Adipocyte (in vitro differentiated cells): Measurements from ENCODE around the gene RTL5.

Experiments
- DNase-seq: peaks from one replicate; pipeline ENCODE4 v3.0.0-alpha.2; 2015; ENCODE audit warnings: low read depth
- H3K27me3 ChIP-seq: replicated peaks from 2 replicates; pipeline ENCODE4 v1.7.0; 2013; ENCODE audit warnings: mild to moderate bottlenecking, low read length, moderate library complexity; ENCODE audit not compliant: control insufficient read depth, insufficient read depth
- H3K36me3 ChIP-seq: 2 replicates; pipeline ENCODE4 v1.7.0; 2013; ENCODE audit warnings: low read length, mild to moderate bottlenecking, moderate library complexity; ENCODE audit not compliant: control insufficient read depth, insufficient read depth, severe bottlenecking
- H3K4me1 ChIP-seq: 2 replicates; pipeline ENCODE4 v1.7.0; 2013; ENCODE audit warnings: mild to moderate bottlenecking, low read length, moderate library complexity; ENCODE audit not compliant: control insufficient read depth, insufficient read depth
- H3K4me3 ChIP-seq: 2 replicates; pipeline ENCODE4 v1.7.0; 2013; ENCODE audit warnings: mild to moderate bottlenecking, low read length, moderate library complexity
- H3K9ac ChIP-seq: 2 replicates; pipeline ENCODE4 v1.7.0; 2013; ENCODE audit warnings: mild to moderate bottlenecking, low read length, moderate library complexity
- H3K9me3 ChIP-seq: 2 replicates; pipeline ENCODE4 v1.7.0; 2013; ENCODE audit warnings: mild to moderate bottlenecking, low read length, moderate library complexity; ENCODE audit not compliant: control insufficient read depth

The RTL5 gene

GRCh38 chrX:72120837-72121236, 10.9 kb downstream of the RTL5 start:
- no peak for DNase-seq
- Histone ChIP-seq H3K4me3 (no peak overlapping the region), H3K27me3 (peaks cover 15% of the 10 kb centered on the region), H3K9me3 (no peaks in the 10 kb centered on the region), H3K4me1 (peaks cover 30% of the 10 kb centered on the region), H3K36me3 (no peaks in the 10 kb centered on the region), H3K9ac (no peak overlapping the region)

- Histone ChIP-seq H3K9me3 (no peaks in the 10 kb centered on the region), H3K4me1 (peaks cover 20% of the 10 kb centered on the region), H3K27me3 (peaks cover 10% of the 10 kb centered on the region), H3K36me3 (no peaks in the 10 kb centered on the region), H3K4me3 (no peak overlapping the region), H3K9ac (no peak overlapping the region)
- no peak for DNase-seq
Measured at GRCh38 chrX:72117636-72118210, 14.0 kb downstream of the RTL5 start.

- Histone ChIP-seq H3K27me3 (peaks cover 19% of the 10 kb centered on the region), H3K36me3 (no peaks in the 10 kb centered on the region), H3K4me3 (no peak overlapping the region), H3K9ac (no peak overlapping the region), H3K4me1 (peaks cover 7% of the 10 kb centered on the region), H3K9me3 (no peaks in the 10 kb centered on the region)
- DNase-seq: no peak
Measured at GRCh38 chrX:72115380-72115779, 16.3 kb downstream of the RTL5 start.

GRCh38 chrX:72114807-72115206, 16.9 kb downstream of the RTL5 start:
- Histone ChIP-seq H3K36me3 (no peaks in the 10 kb centered on the region), H3K27me3 (peaks cover 21% of the 10 kb centered on the region), H3K9ac (no peak overlapping the region), H3K4me3 (no peak overlapping the region), H3K9me3 (no peaks in the 10 kb centered on the region), H3K4me1 (peaks cover 7% of the 10 kb centered on the region)
- no peak for DNase-seq

GRCh38 chrX:72114306-72114705, 17.4 kb downstream of the RTL5 start:
- Histone ChIP-seq H3K27me3 (peaks cover 21% of the 10 kb centered on the region), H3K4me1 (peaks cover 7% of the 10 kb centered on the region), H3K9me3 (no peaks in the 10 kb centered on the region), H3K4me3 (no peak overlapping the region), H3K9ac (no peak overlapping the region), H3K36me3 (no peaks in the 10 kb centered on the region)
- DNase-seq: no peak

GRCh38 chrX:72113461-72113860, 18.3 kb downstream of the RTL5 start:
- no peaks in the 10 kb centered on the region for H3K36me3 ChIP-seq
- peaks cover 2% of the 10 kb centered on the region for H3K9me3 ChIP-seq
- H3K4me3 ChIP-seq: no peak overlapping the region
- H3K9ac ChIP-seq: no peak overlapping the region
- H3K27me3 ChIP-seq: peaks cover 21% of the 10 kb centered on the region
- H3K4me1 ChIP-seq: peaks cover 7% of the 10 kb centered on the region
- DNase-seq: no peak

- no peak overlapping the region for H3K9ac ChIP-seq
- H3K4me3 ChIP-seq: no peak overlapping the region
- H3K9me3 ChIP-seq: peaks cover 2% of the 10 kb centered on the region
- H3K36me3 ChIP-seq: no peaks in the 10 kb centered on the region
- H3K27me3 ChIP-seq: peaks cover 18% of the 10 kb centered on the region
- DNase-seq: no peak
- H3K4me1 ChIP-seq: peaks cover 7% of the 10 kb centered on the region
Measured at GRCh38 chrX:72110876-72111708, 20.6 kb downstream of the RTL5 start.

- Histone ChIP-seq H3K9ac (no peak overlapping the region), H3K9me3 (peaks cover 2% of the 10 kb centered on the region), H3K36me3 (no peaks in the 10 kb centered on the region), H3K4me3 (no peak overlapping the region), H3K27me3 (peaks cover 18% of the 10 kb centered on the region), H3K4me1 (peaks cover 7% of the 10 kb centered on the region)
- DNase-seq: no peak
Measured at GRCh38 chrX:72110051-72110875, 21.5 kb downstream of the RTL5 start.

- Histone ChIP-seq H3K4me3 (no peak overlapping the region), H3K36me3 (no peaks in the 10 kb centered on the region), H3K27me3 (peaks cover 21% of the 10 kb centered on the region), H3K9ac (no peak overlapping the region), H3K4me1 (peaks cover 3% of the 10 kb centered on the region), H3K9me3 (peaks cover 2% of the 10 kb centered on the region)
- DNase-seq: no peak
Measured at GRCh38 chrX:72108666-72109065, 23.0 kb downstream of the RTL5 start.

- Histone ChIP-seq H3K27me3 (peaks cover 27% of the 10 kb centered on the region), H3K9ac (no peak overlapping the region), H3K4me3 (no peak overlapping the region), H3K9me3 (peaks cover 2% of the 10 kb centered on the region), H3K4me1 (no peaks in the 10 kb centered on the region), H3K36me3 (no peaks in the 10 kb centered on the region)
- no peak for DNase-seq
Measured at GRCh38 chrX:72107841-72108595, 23.7 kb downstream of the RTL5 start.

- H3K4me3 ChIP-seq: no peak overlapping the region
- no peaks in the 10 kb centered on the region for H3K4me1 ChIP-seq
- H3K27me3 ChIP-seq: peaks cover 27% of the 10 kb centered on the region
- H3K9me3 ChIP-seq: peaks cover 2% of the 10 kb centered on the region
- DNase-seq: peak; percentile 55
- H3K9ac ChIP-seq: no peak overlapping the region
- no peaks in the 10 kb centered on the region for H3K36me3 ChIP-seq
Measured at GRCh38 chrX:72107320-72107719, 24.4 kb downstream of the RTL5 start.
